Smooth muscle cell (in vitro differentiated cells): ENCODE data around the gene CDCA7. TPM values are rescaled to one million over a fixed set of nuclear protein-coding genes. Genes with fewer than 3 reads are reported as not detected.
"Not testable (repeated sequence)": the region's sequence is repeated elsewhere in the genome, so short reads cannot be mapped to it uniquely, and the experiment has no call there.

Experiments used
- DNase-seq: peaks from one replicate; lab custom pipeline; 2025; ENCODE audit not compliant: unreplicated experiment; lab: John Stamatoyannopoulos, UW
- H2AFZ ChIP-seq: fragments of 200-600 bp; sonication (generic); 2 replicates; pipeline ENCODE4 v1.6.0; 2016; ENCODE audit warnings: antibody characterized with exemption, low read depth, mild to moderate bottlenecking
- H3F3A ChIP-seq: fragments of 200-600 bp; sonication (generic); 2 replicates; pipeline ENCODE4 v1.6.0; 2017; ENCODE audit warnings: antibody characterized with exemption, low read depth
- H3K27ac ChIP-seq: fragments of 200-600 bp; sonication (generic); 2 replicates; pipeline ENCODE4 v1.5.1; 2016; ENCODE audit warnings: low read depth, mild to moderate bottlenecking
- H3K27me3 ChIP-seq: fragments of 200-600 bp; sonication (generic); 2 replicates; pipeline ENCODE4 v1.6.1; 2016; ENCODE audit warnings: low read depth, mild to moderate bottlenecking
- H3K36me3 ChIP-seq: fragments of 200-600 bp; sonication (generic); 2 replicates; pipeline ENCODE4 v1.5.1; 2016; ENCODE audit warnings: low read depth
- H3K4me1 ChIP-seq: fragments of 200-600 bp; sonication (generic); 2 replicates; pipeline ENCODE4 v1.5.1; 2016; ENCODE audit warnings: low read depth
- H3K4me2 ChIP-seq: fragments of 200-600 bp; sonication (generic); 2 replicates; pipeline ENCODE4 v1.6.0; 2016; ENCODE audit warnings: mild to moderate bottlenecking
- H3K4me3 ChIP-seq: fragments of 200-600 bp; sonication (generic); 2 replicates; pipeline ENCODE4 v1.5.1; 2016; ENCODE audit warnings: mild to moderate bottlenecking
- H3K79me2 ChIP-seq: fragments of 200-600 bp; sonication (generic); 2 replicates; pipeline ENCODE4 v1.6.0; 2016; ENCODE audit warnings: low read depth, mild to moderate bottlenecking
- H3K9ac ChIP-seq: fragments of 200-600 bp; sonication (generic); 2 replicates; pipeline ENCODE4 v1.6.0; 2016; ENCODE audit warnings: low read depth
- H3K9me3 ChIP-seq: fragments of 200-600 bp; sonication (generic); replicated peaks from 2 replicates; pipeline ENCODE4 v1.5.1; 2016; ENCODE audit warnings: low read depth
- H4K20me1 ChIP-seq: fragments of 200-600 bp; sonication (generic); 2 replicates; pipeline ENCODE4 v1.6.0; 2016; ENCODE audit warnings: low read depth
- WGBS: methylation state at CpG from one replicate; pipeline ENCODE4 v1.1.7; 2016; ENCODE audit warnings: low lambda C conversion rate; 5-methylcytosine and 5-hydroxymethylcytosine counted together
- polyA plus RNA-seq: library from polyadenylated mRNA; unstranded; fragments of >200 nt; fragmentation: Nextera tagmentation; extraction: Ambion mirVana; gene quantifications from 2 replicates; pipeline ENCODE4 v1.2.1, GENCODE V29; 2016
- total RNA-seq: library from RNA; depleted of rRNA; stranded (reverse); fragments of >200 nt; gene quantifications from 2 replicates; pipeline ENCODE4 v1.2.3, GENCODE V29; 2014
- TF ChIP-seq, protein P1 (sequence below): fragments of 200-600 bp; sonication (generic); IDR thresholded peaks from 2 replicates; pipeline ENCODE4 v1.5.1; 2017; ENCODE audit warnings: borderline replicate concordance, mild to moderate bottlenecking, antibody characterized with exemption; ENCODE audit not compliant: insufficient read depth, poor library complexity, severe bottlenecking

The CDCA7 gene
- total and polyA plus RNA-seq, 2 experiments from 2014 or later = 2.7 to 7.3 TPM

DNA sequence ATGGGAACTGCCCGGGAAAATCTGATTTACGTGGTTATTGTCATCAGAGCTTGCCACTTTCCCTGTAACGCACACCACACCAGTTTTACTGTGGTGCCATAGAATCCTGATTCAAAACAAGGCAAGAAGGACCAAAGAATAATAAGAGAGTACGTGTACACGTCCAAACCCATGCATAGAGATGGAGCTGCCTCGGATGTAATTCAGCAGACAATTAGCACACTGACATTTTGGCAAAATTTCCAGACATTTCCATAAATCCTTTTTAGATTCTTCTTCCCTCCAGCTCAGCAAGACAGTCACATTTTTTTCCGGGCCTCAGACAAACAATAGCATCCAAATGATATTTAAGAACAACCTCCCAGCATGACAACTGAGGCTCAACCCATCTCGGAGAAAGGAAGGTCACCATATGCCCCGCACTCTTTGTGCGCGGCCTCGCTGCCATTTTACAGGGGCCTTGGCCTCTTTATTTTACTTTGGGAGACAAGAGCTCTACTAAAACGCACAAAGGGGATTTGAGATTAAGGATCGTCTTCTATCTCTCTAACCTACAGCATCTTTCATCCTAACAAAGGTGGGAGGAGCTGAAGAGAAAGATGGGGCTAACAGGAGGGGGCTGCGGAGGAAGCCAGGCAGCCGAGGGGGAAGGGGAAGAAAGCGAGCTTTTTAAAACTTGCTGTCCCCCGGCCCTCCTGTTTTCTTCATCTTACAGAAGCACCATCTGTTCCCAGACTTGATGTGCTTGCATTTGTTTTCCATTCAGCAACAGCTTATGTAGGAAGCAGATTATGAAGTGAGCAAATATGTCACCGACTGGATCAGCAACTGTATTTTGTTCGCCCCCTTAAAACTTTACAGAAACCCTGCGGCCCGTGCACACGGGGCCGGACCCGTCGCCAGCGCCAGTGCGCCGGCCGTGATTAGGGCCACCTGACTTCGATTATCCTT, 61.0 kb downstream of the CDCA7 start:
- no peak overlapping the region for H3K9ac ChIP-seq
- peaks cover 9% of the 10 kb centered on the region for H3K4me1 ChIP-seq
- no peak overlapping the region for H3K4me2 ChIP-seq
- no peaks in the 10 kb centered on the region for H3K9me3 ChIP-seq
- H4K20me1 ChIP-seq = no peaks in the 10 kb centered on the region
- H3F3A ChIP-seq = no peaks in the 10 kb centered on the region
- 88% methylated on average over 31 of the region's 31 CpGs for WGBS
- H3K27ac ChIP-seq = no peak overlapping the region
- no peak for DNase-seq
- no peaks in the 10 kb centered on the region for H3K36me3 ChIP-seq
- no peak overlapping the region for H3K4me3 ChIP-seq
- H3K27me3 ChIP-seq = no peaks in the 10 kb centered on the region
- TF ChIP-seq, protein P1, sequence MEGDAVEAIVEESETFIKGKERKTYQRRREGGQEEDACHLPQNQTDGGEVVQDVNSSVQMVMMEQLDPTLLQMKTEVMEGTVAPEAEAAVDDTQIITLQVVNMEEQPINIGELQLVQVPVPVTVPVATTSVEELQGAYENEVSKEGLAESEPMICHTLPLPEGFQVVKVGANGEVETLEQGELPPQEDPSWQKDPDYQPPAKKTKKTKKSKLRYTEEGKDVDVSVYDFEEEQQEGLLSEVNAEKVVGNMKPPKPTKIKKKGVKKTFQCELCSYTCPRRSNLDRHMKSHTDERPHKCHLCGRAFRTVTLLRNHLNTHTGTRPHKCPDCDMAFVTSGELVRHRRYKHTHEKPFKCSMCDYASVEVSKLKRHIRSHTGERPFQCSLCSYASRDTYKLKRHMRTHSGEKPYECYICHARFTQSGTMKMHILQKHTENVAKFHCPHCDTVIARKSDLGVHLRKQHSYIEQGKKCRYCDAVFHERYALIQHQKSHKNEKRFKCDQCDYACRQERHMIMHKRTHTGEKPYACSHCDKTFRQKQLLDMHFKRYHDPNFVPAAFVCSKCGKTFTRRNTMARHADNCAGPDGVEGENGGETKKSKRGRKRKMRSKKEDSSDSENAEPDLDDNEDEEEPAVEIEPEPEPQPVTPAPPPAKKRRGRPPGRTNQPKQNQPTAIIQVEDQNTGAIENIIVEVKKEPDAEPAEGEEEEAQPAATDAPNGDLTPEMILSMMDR = no peak
- no peaks in the 10 kb centered on the region for H3K79me2 ChIP-seq
- no peak overlapping the region for H2AFZ ChIP-seq

DNA sequence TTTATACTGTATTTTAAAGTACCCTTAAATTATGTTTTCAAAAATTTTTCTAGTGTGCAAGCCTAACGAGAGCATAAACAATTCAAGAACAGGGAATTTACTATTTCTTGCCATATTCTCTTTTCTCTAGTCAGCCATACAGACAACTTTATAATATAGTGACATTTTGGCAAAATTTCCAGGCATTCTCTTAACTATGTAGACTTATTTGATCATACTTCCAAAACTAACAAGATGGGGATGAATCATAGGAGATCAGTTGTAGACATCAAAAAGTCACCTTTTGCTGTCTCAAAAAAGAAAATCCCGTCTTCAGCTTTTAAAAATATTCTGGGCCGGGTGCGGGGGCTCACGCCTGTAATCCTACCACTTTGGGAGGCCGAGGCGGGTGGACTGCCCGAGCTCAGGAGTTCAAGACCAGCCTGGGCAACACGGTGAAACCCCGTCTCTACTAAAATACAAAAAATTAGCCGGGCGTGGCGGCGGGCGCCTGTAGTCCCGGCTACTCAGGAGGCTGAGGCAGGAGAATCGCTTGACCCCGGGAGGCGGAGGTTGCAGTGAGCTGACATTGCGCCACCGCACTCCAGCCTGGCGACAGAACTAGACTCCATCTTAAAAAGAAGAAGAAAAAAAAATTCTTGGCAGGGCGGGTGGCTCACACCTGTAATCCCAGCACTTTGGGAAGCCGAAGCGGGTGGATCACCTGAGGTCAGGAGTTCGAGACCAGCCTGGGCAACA, 61.9 kb downstream of the CDCA7 start:
- 97% methylated on average over 24 of the region's 26 CpGs for WGBS
- not testable (repeated sequence) for H4K20me1 ChIP-seq, H2AFZ ChIP-seq, H3K4me1 ChIP-seq, H3K4me3 ChIP-seq, H3K27ac ChIP-seq, H3K79me2 ChIP-seq, H3F3A ChIP-seq, H3K4me2 ChIP-seq, H3K27me3 ChIP-seq, DNase-seq, H3K36me3 ChIP-seq, H3K9me3 ChIP-seq, H3K9ac ChIP-seq

DNA sequence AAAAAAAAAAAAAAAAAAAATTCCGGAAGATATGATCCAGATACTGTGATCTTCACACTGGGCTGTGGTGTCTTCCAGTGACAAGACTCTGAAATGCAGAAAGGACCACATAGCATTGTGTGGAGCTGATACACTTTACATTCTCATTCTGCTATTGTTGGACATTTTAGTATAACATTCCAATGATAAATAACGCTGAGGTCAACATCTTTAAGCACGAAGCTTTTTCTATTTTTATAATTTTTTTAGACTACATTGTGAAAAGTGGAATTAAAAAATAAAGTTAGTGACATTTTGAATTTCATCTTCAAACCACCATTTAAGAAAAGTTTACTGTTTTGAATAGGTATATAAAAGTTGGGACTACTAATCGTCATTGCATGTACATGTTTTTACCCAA, 62.7 kb downstream of the CDCA7 start:
- WGBS = 97% methylated on average over 4 of the region's 4 CpGs
- no peak overlapping the region for H2AFZ ChIP-seq
- no peaks in the 10 kb centered on the region for H3K27me3 ChIP-seq
- H4K20me1 ChIP-seq = no peaks in the 10 kb centered on the region
- H3K79me2 ChIP-seq = no peaks in the 10 kb centered on the region
- H3K36me3 ChIP-seq = no peaks in the 10 kb centered on the region
- no peak overlapping the region for H3K27ac ChIP-seq
- no peak for DNase-seq
- TF ChIP-seq, protein P1 = no peak
- H3K4me1 ChIP-seq = peaks cover 9% of the 10 kb centered on the region
- no peaks in the 10 kb centered on the region for H3F3A ChIP-seq
- no peaks in the 10 kb centered on the region for H3K9me3 ChIP-seq
- no peak overlapping the region for H3K9ac ChIP-seq
- H3K4me2 ChIP-seq = no peak overlapping the region
- H3K4me3 ChIP-seq = no peak overlapping the region

DNA sequence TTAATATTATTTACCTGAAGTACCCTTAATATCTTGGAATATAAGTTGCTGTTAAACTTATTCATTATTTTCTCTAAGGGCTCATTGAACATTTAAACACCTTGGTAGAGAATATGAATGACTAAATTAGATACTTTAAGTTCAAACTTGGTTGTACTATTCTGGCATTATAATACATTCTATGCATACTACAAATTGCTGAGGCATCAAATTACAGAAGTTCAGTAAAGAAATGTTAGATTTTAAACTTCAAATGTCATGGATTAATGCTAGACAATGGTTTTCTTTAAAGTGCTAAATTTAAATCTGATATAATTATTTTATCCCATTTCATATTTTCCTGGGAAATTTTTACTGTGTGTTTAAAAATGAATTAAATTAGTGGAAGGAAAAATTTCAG, 63.1 kb downstream of the CDCA7 start:
- TF ChIP-seq, protein P1 = no peak
- no peak overlapping the region for H3K4me3 ChIP-seq
- H3K9me3 ChIP-seq = no peaks in the 10 kb centered on the region
- no peaks in the 10 kb centered on the region for H3K36me3 ChIP-seq
- H3K4me2 ChIP-seq = no peak overlapping the region
- no peak overlapping the region for H3K9ac ChIP-seq
- H3K79me2 ChIP-seq = no peaks in the 10 kb centered on the region
- no peaks in the 10 kb centered on the region for H3F3A ChIP-seq
- no peak for DNase-seq
- H2AFZ ChIP-seq = no peak overlapping the region
- no peaks in the 10 kb centered on the region for H3K27me3 ChIP-seq
- H4K20me1 ChIP-seq = no peaks in the 10 kb centered on the region
- H3K27ac ChIP-seq = no peak overlapping the region
- peaks cover 9% of the 10 kb centered on the region for H3K4me1 ChIP-seq
